SK-N-SH (cell line): ENCODE results near the gene FAM227B. TPM values are rescaled to one million over a fixed set of nuclear protein-coding genes. Genes with fewer than 3 reads are reported as not detected.

ENCODE experiments used
- CTCF ChIA-PET: fragments of 300-600, 350-600 bp; formaldehyde crosslinking; extraction: SDS; loops from one replicate; lab custom pipeline; 2021; lab: Yijun Ruan, JAX
- POLR2A ChIA-PET: fragments of 350-600 bp; sonication (Branson Sonifier 250); formaldehyde crosslinking; extraction: SDS; loops from one replicate; lab custom pipeline; 2020; ENCODE audit warnings: antibody characterized with exemption, inconsistent platforms; lab: Yijun Ruan, JAX
- DNase-seq: peaks from one replicate; pipeline ENCODE4 v3.0.0; 2012
- H2AFZ ChIP-seq: fragments of 200-600 bp; sonication (generic); 2 replicates; pipeline ENCODE4 v1.8.1; 2016; ENCODE audit warnings: antibody characterized with exemption, mild to moderate bottlenecking, low read depth
- H3F3A ChIP-seq: fragments of 200-600 bp; sonication (generic); replicated peaks from 2 replicates; pipeline ENCODE3; 2016; ENCODE audit warnings: antibody characterized with exemption, mild to moderate bottlenecking; ENCODE audit not compliant: insufficient read depth
- H3K27ac ChIP-seq, 2 experiments: fragments of 200-500 bp in 1 of 2; fragments of 200-600 bp in 1 of 2; sonication (Bioruptor generic) in 1 of 2; sonication (generic), shearing (Covaris generic) in 1 of 2; 2 replicates each; pipeline versions ENCODE4 v1.5.1 to v1.6.1; 2014 to 2016; ENCODE audit warnings: low read depth in 2 of 2, inconsistent platforms in 1 of 2, low read length in 1 of 2, mild to moderate bottlenecking in 1 of 2, mixed read lengths in 1 of 2
- H3K27me3 ChIP-seq: fragments of 200-600 bp; sonication (generic), shearing (Covaris generic); 2 replicates; pipeline ENCODE4 v1.6.1; 2016; ENCODE audit warnings: mixed run types; ENCODE audit not compliant: insufficient read depth
- H3K36me3 ChIP-seq, 2 experiments: fragments of 200-500 bp in 1 of 2; fragments of 200-600 bp in 1 of 2; sonication (Bioruptor generic) in 1 of 2; sonication (generic) in 1 of 2; replicated peaks in 1 of 2; 2 replicates each; pipeline versions ENCODE3 to v1.5.1; 2014 to 2016; ENCODE audit warnings: low read length in 1 of 2, mild to moderate bottlenecking in 1 of 2; ENCODE audit not compliant: insufficient read depth in 2 of 2, control insufficient read depth in 1 of 2
- H3K4me1 ChIP-seq, 2 experiments: fragments of 200-500 bp in 1 of 2; fragments of 200-600 bp in 1 of 2; sonication (Bioruptor generic) in 1 of 2; sonication (generic), shearing (Covaris generic) in 1 of 2; 2 replicates each; pipeline versions ENCODE4 v1.5.1 to v1.6.1; 2014 to 2016; ENCODE audit warnings: low read depth in 1 of 2, low read length in 1 of 2, mixed run types in 1 of 2; ENCODE audit not compliant: insufficient read depth in 2 of 2, control insufficient read depth in 1 of 2
- H3K4me2 ChIP-seq: fragments of 200-600 bp; sonication (generic), shearing (Covaris generic); 2 replicates; pipeline ENCODE4 v1.6.1; 2017; ENCODE audit warnings: mixed run types
- H3K4me3 ChIP-seq, 2 experiments: fragments of 200-500 bp in 1 of 2; fragments of 200-600 bp in 1 of 2; sonication (Bioruptor generic) in 1 of 2; sonication (generic), shearing (Covaris generic) in 1 of 2; 2 replicates each; pipeline versions ENCODE4 v1.5.1 to v1.8.1; 2014 to 2016; ENCODE audit warnings: low read depth in 2 of 2, inconsistent platforms in 1 of 2, low read length in 1 of 2, mild to moderate bottlenecking in 1 of 2, mixed read lengths in 1 of 2, moderate library complexity in 1 of 2
- H3K79me2 ChIP-seq: fragments of 200-600 bp; sonication (generic); 2 replicates; pipeline ENCODE4 v1.8.1; 2017; ENCODE audit warnings: mild to moderate bottlenecking; ENCODE audit not compliant: insufficient read depth
- H3K9ac ChIP-seq: fragments of 200-600 bp; sonication (generic); 2 replicates; pipeline ENCODE4 v1.6.1; 2017; ENCODE audit warnings: mixed run types
- H3K9me2 ChIP-seq: fragments of 200-600 bp; sonication (generic); 2 replicates; pipeline ENCODE4 v1.6.1; 2017; ENCODE audit warnings: mixed run types
- H3K9me3 ChIP-seq: fragments of 200-600 bp; sonication (generic); 2 replicates; pipeline ENCODE4 v1.6.1; 2017; ENCODE audit warnings: mixed run types, mild to moderate bottlenecking, moderate library complexity
- H4K20me1 ChIP-seq: fragments of 200-600 bp; sonication (generic); 2 replicates; pipeline ENCODE4 v1.6.1; 2017; ENCODE audit warnings: mild to moderate bottlenecking, mixed run types; ENCODE audit not compliant: insufficient read depth
- CTCF ChIP-seq: fragments of 200-600 bp; sonication (generic); IDR thresholded peaks from 2 replicates; pipeline ENCODE4 v1.6.1; 2017; ENCODE audit warnings: antibody characterized with exemption, mild to moderate bottlenecking, moderate library complexity
- IRF3 ChIP-seq: fragments of 150-350 bp; IDR thresholded peaks from 2 replicates; pipeline ENCODE4 v1.6.1; 2016; ENCODE audit warnings: mild to moderate bottlenecking, low read depth, low read length
- MEF2A ChIP-seq: IDR thresholded peaks from 2 replicates; pipeline ENCODE4 v1.4.0; 2012; ENCODE audit warnings: low read depth, borderline replicate concordance
- RCOR1 ChIP-seq: fragments of 150-350 bp; IDR thresholded peaks from 2 replicates; pipeline ENCODE4 v1.6.1; 2017; ENCODE audit warnings: antibody characterized with exemption, low read length
- REST ChIP-seq: IDR thresholded peaks from 2 replicates; pipeline ENCODE4 v1.6.1; 2012; ENCODE audit warnings: mild to moderate bottlenecking, low read depth, low read length, moderate library complexity
- RXRA ChIP-seq: IDR thresholded peaks from 2 replicates; pipeline ENCODE4 v1.4.0; 2012; ENCODE audit warnings: low read depth, mild to moderate bottlenecking, borderline replicate concordance
- TCF12 ChIP-seq: IDR thresholded peaks from 2 replicates; pipeline ENCODE4 v1.4.0; 2012
- TEAD4 ChIP-seq: IDR thresholded peaks from 2 replicates; pipeline ENCODE4 v1.4.0; 2012; ENCODE audit warnings: mild to moderate bottlenecking, borderline replicate concordance; ENCODE audit not compliant: insufficient read depth
- WGBS: methylation state at CpG from one replicate; pipeline ENCODE4 v1.1.6; 2017; ENCODE audit warnings: low lambda C conversion rate; 5-methylcytosine and 5-hydroxymethylcytosine counted together
- polyA plus RNA-seq, 3 experiments: library from polyadenylated mRNA; depleted of rRNA; stranded (reverse); fragments of >200 nt; gene quantifications; 2 replicates each; pipeline ENCODE4 v1.2.3, GENCODE V29; 2012

The FAM227B gene
- polyA plus RNA-seq, 1 of the 3 experiments (the other 2 are of a cell fraction), result 4.4 TPM

GRCh38 chr15:49290191-49290590 lies 330.4 kb downstream of the FAM227B start (continued):
- TF ChIP-seq CTCF (no peak), TEAD4 (no peak), RXRA (no peak), REST (no peak), TCF12 (peak; percentile 82), IRF3 (no peak)

GRCh38 chr15:49288391-49288790 lies 332.2 kb downstream of the FAM227B start:
- H3K9ac ChIP-seq, result no peak overlapping the region
- H4K20me1 ChIP-seq, result no peaks in the 10 kb centered on the region
- WGBS, result 83% methylated on average over 2 of the region's 2 CpGs
- H3F3A ChIP-seq, result no peaks in the 10 kb centered on the region
- H3K4me3 ChIP-seq, result no peak overlapping the region
- H3K9me2 ChIP-seq, result no peaks in the 10 kb centered on the region
- no peaks in the 10 kb centered on the region for H3K9me3 ChIP-seq
- no peaks in the 10 kb centered on the region for H3K79me2 ChIP-seq
- H3K27ac ChIP-seq, result no peak overlapping the region
- H3K4me2 ChIP-seq, result no peak overlapping the region
- ChIA-PET CTCF (interaction anchor here (0.8 to 1.4 kb wide), 2 partner anchors 23 to 52 kb away, joined by 3 to 4 read pairs; no protein-coding TSS in a partner anchor), POLR2A (no interaction called here)
- peaks cover 0 to 19% of the 10 kb centered on the region in 2 experiments; a peak in 2 of 4 replicates for H3K4me1 ChIP-seq
- DNase-seq, result no peak
- H3K36me3 ChIP-seq, result peaks cover 4% of the 10 kb centered on the region in 2 experiments
- H3K27me3 ChIP-seq, result no peaks in the 10 kb centered on the region
- TF ChIP-seq MEF2A (no peak), RCOR1 (no peak)
- H2AFZ ChIP-seq, result no peak overlapping the region
